HG03108 (cell line): Measurements from ENCODE around the gene F8A3.
A peak's percentile ranks its signal among the peaks of the same experiment; 100 is the strongest.
"Not testable (repeated sequence)": the region's sequence is repeated elsewhere in the genome, so short reads cannot be mapped to it uniquely, and the experiment has no call there.

ENCODE experiments used
- ATAC-seq: cut with Tn5 transposase; IDR thresholded peaks from one replicate; pipeline ENCODE4 v1.9.1; 2021; ENCODE audit warnings: moderate library complexity; ENCODE audit not compliant: unreplicated experiment

F8A3 gene

GRCh38 chrX:155458471-155458870, at the start of gene F8A3:
Gene F8A3, minus strand, starts transcription at chrX:155458620. Its CDS starts 20 bp downstream, at chrX:155458600.
- peak; percentile 78 for ATAC-seq

DNA sequence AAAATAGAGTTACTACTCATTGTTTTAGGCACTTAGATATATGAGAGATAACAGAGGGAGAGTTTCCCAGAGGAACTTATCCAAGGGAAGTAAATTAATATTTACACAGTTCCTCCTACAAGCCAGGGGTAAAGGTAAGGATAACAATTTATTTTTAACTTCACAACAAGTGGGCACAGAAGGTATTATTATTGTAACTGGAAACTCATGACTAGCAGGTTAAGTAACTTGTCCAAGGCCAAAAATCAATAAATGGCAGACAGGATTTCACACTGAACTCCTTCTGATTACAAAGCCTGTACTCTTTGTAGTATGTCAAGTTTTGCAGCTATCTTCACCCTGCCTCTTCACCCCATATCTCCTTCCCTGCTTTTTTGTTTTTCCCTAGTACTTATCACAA, 46.9 kb upstream of the F8A3 start:
- ATAC-seq = no peak

DNA sequence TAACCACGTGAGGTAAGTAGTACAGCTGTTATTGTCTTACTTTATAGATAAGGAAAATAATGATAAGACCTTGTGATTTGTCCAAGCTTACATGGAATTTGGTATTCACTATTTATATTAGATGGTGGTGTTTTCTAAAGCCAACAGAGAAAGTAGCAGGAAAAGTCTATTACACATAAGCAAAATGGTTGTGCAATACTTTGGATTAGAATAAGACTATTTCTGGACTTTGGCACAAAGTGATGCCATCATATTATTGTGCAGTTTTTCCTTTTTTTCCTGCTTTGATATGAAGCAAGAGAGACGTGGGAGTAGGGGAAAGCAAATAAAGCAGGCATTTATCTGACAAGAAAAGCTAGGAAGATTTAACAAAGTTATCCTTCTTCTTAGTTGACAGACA, 36.7 kb upstream of the F8A3 start:
- ATAC-seq = not testable (repeated sequence)

DNA sequence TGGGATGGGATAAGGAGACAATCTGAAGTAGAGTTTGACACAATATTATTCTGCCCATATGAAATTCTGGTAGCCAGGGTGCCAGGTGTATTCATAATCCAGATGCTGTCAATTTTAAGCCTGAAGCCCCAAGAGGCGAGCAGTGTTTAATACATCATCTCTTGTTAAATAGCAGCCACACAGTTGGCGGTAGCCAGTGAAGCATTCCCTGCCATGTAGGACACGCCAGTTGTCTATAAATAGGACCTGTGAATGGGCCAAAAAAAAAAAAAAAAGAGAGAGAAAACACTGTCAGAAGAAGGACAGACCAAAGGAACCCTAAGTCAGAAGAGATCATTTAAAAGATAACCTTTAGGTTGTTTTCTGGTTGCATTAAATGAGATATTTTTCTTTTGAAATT, 33.0 kb upstream of the F8A3 start:
- ATAC-seq = not testable (repeated sequence)

GRCh38 chrX:155477136-155477535, 18.7 kb upstream of the F8A3 start:
- not testable (repeated sequence) for ATAC-seq

- peak; percentile 62 for ATAC-seq
Observed at GRCh38 chrX:155466269-155466938, 8.0 kb upstream of the F8A3 start.

DNA sequence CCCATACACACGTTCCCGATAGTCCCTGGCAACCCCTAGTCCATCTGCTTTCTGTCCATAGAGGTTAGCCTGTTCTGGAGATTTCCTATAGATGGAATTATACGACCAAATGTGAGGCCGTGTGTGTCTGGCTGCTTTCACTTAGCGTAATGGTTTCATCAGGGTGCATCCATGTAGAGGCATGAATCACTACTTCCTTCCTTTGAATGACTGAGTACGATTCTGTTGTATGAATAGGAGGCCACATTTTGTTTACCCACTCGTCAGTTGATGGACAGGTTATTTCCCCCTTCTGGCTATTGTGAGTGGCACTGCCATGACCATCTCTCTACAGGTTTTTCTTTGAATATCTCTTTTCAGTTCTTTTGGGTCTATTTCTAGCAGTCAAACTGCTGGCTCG, 2.1 kb upstream of the F8A3 start:
- ATAC-seq = not testable (repeated sequence)

GRCh38 chrX:155457761-155458447, 516 bp downstream of the F8A3 start:
- ATAC-seq = peak; percentile 46

DNA sequence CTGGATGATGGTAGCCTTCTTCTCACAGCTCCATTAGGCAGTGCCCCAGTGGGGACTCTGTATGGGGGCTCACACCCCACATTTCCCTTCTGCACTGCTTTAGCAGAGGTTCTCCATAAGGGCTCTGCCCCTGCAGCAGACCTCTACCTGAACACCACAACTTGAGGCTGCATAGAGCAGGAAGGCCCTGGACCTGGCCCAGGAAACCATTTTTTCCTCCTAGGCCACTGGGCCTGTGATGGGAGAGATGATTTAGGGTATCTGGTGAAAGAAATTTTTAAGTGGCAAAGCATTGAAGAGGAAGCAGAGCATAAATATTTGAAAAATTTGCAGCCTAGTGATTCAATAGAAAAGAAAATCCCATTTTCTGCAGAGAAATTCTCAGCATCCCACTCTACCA, 17.3 kb downstream of the F8A3 start:
- ATAC-seq = no peak

- ATAC-seq = no peak
Observed at GRCh38 chrX:155435744-155436112, 22.7 kb downstream of the F8A3 start.

GRCh38 chrX:155434906-155435743, 23.3 kb downstream of the F8A3 start:
- ATAC-seq = no peak

- no peak for ATAC-seq
Observed at GRCh38 chrX:155417769-155418168, 40.7 kb downstream of the F8A3 start.
